H1 (cell line): ENCODE results near the gene RELA. TPM values are rescaled to one million over a fixed set of nuclear protein-coding genes. Genes with fewer than 3 reads are reported as not detected.

Experiments used
- ASH2L ChIP-seq: fragments of 200-600, 300-600 bp; sonication (generic); IDR thresholded peaks from one replicate; pipeline ENCODE4 v1.7.1; 2017; ENCODE audit warnings: low read length
- CTBP2 ChIP-seq: IDR thresholded peaks from 2 replicates; pipeline ENCODE4 v1.7.0; 2011; ENCODE audit warnings: borderline replicate concordance, mild to moderate bottlenecking, moderate library complexity, mixed read lengths, low read length; ENCODE audit not compliant: insufficient read depth, insufficient read length
- EP300 ChIP-seq, 2 experiments: IDR thresholded peaks; 1 replicate in 1 of 2; 2 replicates in 1 of 2; pipeline ENCODE4 v1.6.1; 2011 to 2012; ENCODE audit warnings: low read depth in 2 of 2, low read length in 2 of 2, mild to moderate bottlenecking in 2 of 2, borderline replicate concordance in 1 of 2, inconsistent platforms in 1 of 2, moderate library complexity in 1 of 2
- RFX5 ChIP-seq: IDR thresholded peaks from 2 replicates; pipeline ENCODE4 v1.6.1; 2011; ENCODE audit warnings: low read depth, low read length, improper control_type of control experiment, borderline replicate concordance
- SIRT6 ChIP-seq: IDR thresholded peaks from one replicate; pipeline ENCODE4 v1.7.1; 2012; ENCODE audit warnings: low read length, inconsistent platforms
- SUZ12 ChIP-seq: fragments of 200-600 bp; sonication (generic); IDR thresholded peaks from 2 replicates; pipeline ENCODE4 v1.6.1; 2012; ENCODE audit warnings: mild to moderate bottlenecking, inconsistent platforms, low read length, moderate library complexity, mixed read lengths
- polyA plus RNA-seq, 7 experiments: library from polyadenylated mRNA; depleted of rRNA in 3 of 7; stranded (reverse) in 5 of 7; unstranded in 2 of 7; fragments of >200 nt in 5 of 7; fragments of 200-250 nt in 2 of 7; gene quantifications; 1 replicate in 5 of 7; 2 replicates in 1 of 7; 4 replicates in 1 of 7; pipeline versions ENCODE4 v1.2.1 to v1.2.3, GENCODE V29; 2011 to 2013; ENCODE audit warnings: missing spikeins in 2 of 7, mixed read lengths in 2 of 7
- total RNA-seq: library from RNA; stranded (reverse); fragmentation: NEBNext Ultra II Directional; extraction: Animal tissue kit (Norgen Biotek cat#: 25700); gene quantifications from 2 replicates; pipeline ENCODE4 v1.2.1, GENCODE V29; 2021
- TF ChIP-seq, protein P1 (sequence below): IDR thresholded peaks from 2 replicates; pipeline ENCODE4 v1.6.1; 2011; ENCODE audit warnings: low read depth, mild to moderate bottlenecking, low read length; ENCODE audit not compliant: insufficient read depth

The RELA gene
- total and polyA plus RNA-seq, 2 of the 8 experiments (the other 6 are each of a cell fraction or from before 2014, with no cell fraction given): 21.9 to 27.5 TPM

- no peak for TF ChIP-seq SIRT6
- no peak for TF ChIP-seq ASH2L
- no peak for TF ChIP-seq RFX5
- TF ChIP-seq, protein P1, sequence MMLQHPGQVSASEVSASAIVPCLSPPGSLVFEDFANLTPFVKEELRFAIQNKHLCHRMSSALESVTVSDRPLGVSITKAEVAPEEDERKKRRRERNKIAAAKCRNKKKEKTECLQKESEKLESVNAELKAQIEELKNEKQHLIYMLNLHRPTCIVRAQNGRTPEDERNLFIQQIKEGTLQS: no peak
- TF ChIP-seq EP300 (IDR thresholded peaks at IDR 0.05; ENCODE audit: borderline replicate concordance in 1 of 2, low read depth in 2 of 2, low read length in 2 of 2): no peak
- no peak for TF ChIP-seq CTBP2
- TF ChIP-seq SUZ12: no peak
These were observed 22.0 kb downstream of the RELA start (continued) for GRCh38 chr11:65640483-65641296.
